Astrocyte (in vitro differentiated cells and primary cell): ENCODE data around the gene KRTAP9-1. TPM values are rescaled to one million over a fixed set of nuclear protein-coding genes. Genes with fewer than 3 reads are reported as not detected.

ENCODE experiments used
- DNase-seq: peaks from one replicate; pipeline ENCODE4 v3.0.0-alpha.2; 2010; ENCODE audit warnings: low read depth
- FAIRE-seq: peaks from 2 replicates; lab custom pipeline; 2011; peaks lifted over from hg19 to GRCh38; lab: Jason Lieb, UNC
- H2AFZ ChIP-seq: 2 replicates; pipeline ENCODE4 v1.6.0; 2012; ENCODE audit warnings: low read depth, low read length, inconsistent platforms
- H3K27ac ChIP-seq: 2 replicates; pipeline ENCODE4 v1.5.1; 2011; ENCODE audit warnings: low read depth, low read length, inconsistent platforms
- H3K27me3 ChIP-seq: 2 replicates; pipeline ENCODE4 v1.6.0; 2011; ENCODE audit warnings: low read length, inconsistent platforms; ENCODE audit not compliant: insufficient read depth
- H3K36me3 ChIP-seq: 2 replicates; pipeline ENCODE4 v1.5.1; 2011; ENCODE audit warnings: low read length, inconsistent platforms; ENCODE audit not compliant: insufficient read depth
- H3K4me1 ChIP-seq: 2 replicates; pipeline ENCODE4 v1.5.1; 2011; ENCODE audit warnings: low read length, inconsistent platforms; ENCODE audit not compliant: insufficient read depth
- H3K4me2 ChIP-seq: 2 replicates; pipeline ENCODE4 v1.6.0; 2012; ENCODE audit warnings: low read length, inconsistent platforms
- H3K4me3 ChIP-seq: 2 replicates; pipeline ENCODE4 v1.5.1; 2011; ENCODE audit warnings: low read depth, mild to moderate bottlenecking, low read length, inconsistent platforms; ENCODE audit not compliant: insufficient read depth
- H3K79me2 ChIP-seq: 2 replicates; pipeline ENCODE4 v1.6.0; 2012; ENCODE audit warnings: mild to moderate bottlenecking, low read length, inconsistent platforms; ENCODE audit not compliant: insufficient read depth
- H3K9ac ChIP-seq: 2 replicates; pipeline ENCODE4 v1.6.0; 2012; ENCODE audit warnings: mild to moderate bottlenecking, low read length, inconsistent platforms
- H3K9me3 ChIP-seq: 2 replicates; pipeline ENCODE4 v1.5.1; 2012; ENCODE audit warnings: low read depth, mild to moderate bottlenecking, low read length, inconsistent platforms; ENCODE audit not compliant: insufficient read depth
- H4K20me1 ChIP-seq: 2 replicates; pipeline ENCODE4 v1.6.0; 2012; ENCODE audit warnings: low read length, inconsistent platforms; ENCODE audit not compliant: insufficient read depth
- H3K27ac Mint-ChIP-seq: one replicate; pipeline ENCODE4 v1.8.0; 2021; ENCODE audit warnings: mild to moderate bottlenecking, mixed read lengths; ENCODE audit not compliant: unreplicated experiment
- H3K27me3 Mint-ChIP-seq: one replicate; pipeline ENCODE4 v1.8.0; 2021; ENCODE audit warnings: low read depth, mixed read lengths; ENCODE audit not compliant: unreplicated experiment
- H3K36me3 Mint-ChIP-seq: one replicate; pipeline ENCODE4 v1.8.0; 2021; ENCODE audit warnings: low read depth, mixed read lengths; ENCODE audit not compliant: unreplicated experiment
- H3K4me1 Mint-ChIP-seq: one replicate; pipeline ENCODE4 v1.8.0; 2021; ENCODE audit warnings: low read depth, mixed read lengths; ENCODE audit not compliant: unreplicated experiment
- H3K4me3 Mint-ChIP-seq: one replicate; pipeline ENCODE4 v1.8.0; 2021; ENCODE audit warnings: mild to moderate bottlenecking, moderate library complexity, mixed read lengths; ENCODE audit not compliant: unreplicated experiment
- H3K9me3 Mint-ChIP-seq: one replicate; pipeline ENCODE4 v1.8.0; 2021; ENCODE audit warnings: mild to moderate bottlenecking, mixed read lengths; ENCODE audit not compliant: unreplicated experiment
- EZH2 ChIP-seq: IDR thresholded peaks from 2 replicates; pipeline ENCODE4 v1.6.1; 2012; ENCODE audit warnings: mild to moderate bottlenecking, low read length, inconsistent platforms; ENCODE audit not compliant: insufficient read depth
- total RNA-seq: library from RNA; stranded (reverse); gene quantifications from 2 replicates; pipeline ENCODE4 v1.2.1, GENCODE V29; 2021
- TF ChIP-seq, protein P1 (sequence below): IDR thresholded peaks from 2 replicates; pipeline ENCODE4 v1.5.1; 2011; ENCODE audit warnings: low read depth, mild to moderate bottlenecking, inconsistent platforms, low read length, moderate library complexity; ENCODE audit not compliant: insufficient read depth

KRTAP9-1 gene
- total RNA-seq, 1 donor from 2014 or later: not detected

- Histone ChIP-seq H3K27ac (no peak overlapping the region), H3K79me2 (no peaks in the 10 kb centered on the region), H2AFZ (no peak overlapping the region), H3K4me3 (no peak overlapping the region), H3K9me3 (no peaks in the 10 kb centered on the region), H3K27me3 (no peaks in the 10 kb centered on the region), H3K4me2 (no peak overlapping the region), H3K9ac (no peak overlapping the region), H3K36me3 (no peaks in the 10 kb centered on the region), H4K20me1 (no peaks in the 10 kb centered on the region), H3K4me1 (no peaks in the 10 kb centered on the region)
- Mint-ChIP-seq H3K27ac (no peak overlapping the region), H3K4me3 (no peak overlapping the region), H3K4me1 (no peaks in the 10 kb centered on the region), H3K27me3 (peaks cover 9% of the 10 kb centered on the region), H3K36me3 (peaks cover 2% of the 10 kb centered on the region), H3K9me3 (peaks cover 2% of the 10 kb centered on the region)
- no peak for TF ChIP-seq EZH2
- TF ChIP-seq, protein P1, sequence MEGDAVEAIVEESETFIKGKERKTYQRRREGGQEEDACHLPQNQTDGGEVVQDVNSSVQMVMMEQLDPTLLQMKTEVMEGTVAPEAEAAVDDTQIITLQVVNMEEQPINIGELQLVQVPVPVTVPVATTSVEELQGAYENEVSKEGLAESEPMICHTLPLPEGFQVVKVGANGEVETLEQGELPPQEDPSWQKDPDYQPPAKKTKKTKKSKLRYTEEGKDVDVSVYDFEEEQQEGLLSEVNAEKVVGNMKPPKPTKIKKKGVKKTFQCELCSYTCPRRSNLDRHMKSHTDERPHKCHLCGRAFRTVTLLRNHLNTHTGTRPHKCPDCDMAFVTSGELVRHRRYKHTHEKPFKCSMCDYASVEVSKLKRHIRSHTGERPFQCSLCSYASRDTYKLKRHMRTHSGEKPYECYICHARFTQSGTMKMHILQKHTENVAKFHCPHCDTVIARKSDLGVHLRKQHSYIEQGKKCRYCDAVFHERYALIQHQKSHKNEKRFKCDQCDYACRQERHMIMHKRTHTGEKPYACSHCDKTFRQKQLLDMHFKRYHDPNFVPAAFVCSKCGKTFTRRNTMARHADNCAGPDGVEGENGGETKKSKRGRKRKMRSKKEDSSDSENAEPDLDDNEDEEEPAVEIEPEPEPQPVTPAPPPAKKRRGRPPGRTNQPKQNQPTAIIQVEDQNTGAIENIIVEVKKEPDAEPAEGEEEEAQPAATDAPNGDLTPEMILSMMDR: no peak
- no peak for DNase-seq
- no peak for FAIRE-seq
Observed at GRCh38 chr17:41163828-41164227, 25.9 kb upstream of the KRTAP9-1 start.

- peaks cover 2% of the 10 kb centered on the region for H3K36me3 Mint-ChIP-seq
- no peak for FAIRE-seq
Observed at GRCh38 chr17:41167561-41167960, 22.1 kb upstream of the KRTAP9-1 start.

DNA sequence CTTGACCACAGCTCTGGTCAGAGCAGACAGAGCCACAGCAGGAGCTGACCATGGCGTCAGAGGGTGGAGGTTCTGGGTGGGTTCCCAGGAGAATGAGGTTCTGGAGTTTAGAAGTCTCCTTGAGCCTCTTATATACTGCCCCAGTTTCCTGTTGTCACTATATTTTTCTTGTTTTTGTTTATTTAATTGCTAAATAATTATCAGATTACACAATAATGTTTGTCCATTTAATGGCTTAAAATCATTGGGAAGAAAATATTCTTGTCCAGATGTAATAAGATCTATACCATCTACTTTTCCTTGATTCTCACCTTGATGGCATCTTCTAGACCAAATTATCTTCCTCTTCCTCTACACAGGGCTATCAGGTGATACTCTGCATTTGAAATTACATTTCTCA is 21.6 kb upstream of the KRTAP9-1 start, which contains the start of gene KRTAP4-3:
Gene KRTAP4-3 (minus strand): TSS at position 101 of the 400 bp plus-strand sequence. CDS start 49 bp downstream, at position 52.
- FAIRE-seq (no peak), DNase-seq (no peak)
- no peaks in the 10 kb centered on the region for H3K4me1 Mint-ChIP-seq
- Histone ChIP-seq H3K27me3 (no peaks in the 10 kb centered on the region), H3K36me3 (no peaks in the 10 kb centered on the region), H4K20me1 (no peaks in the 10 kb centered on the region), H3K9me3 (no peaks in the 10 kb centered on the region), H3K4me2 (no peak within 1 kb of the TSS), H3K4me3 (no peak within 1 kb of the TSS), H2AFZ (no peak within 1 kb of the TSS), H3K27ac (no peak within 1 kb of the TSS), H3K9ac (no peak within 1 kb of the TSS), H3K4me1 (no peaks in the 10 kb centered on the region), H3K79me2 (no peaks in the 10 kb centered on the region)
- H3K4me3 Mint-ChIP-seq: no peak within 1 kb of the TSS
- H3K27ac Mint-ChIP-seq: no peak within 1 kb of the TSS
- H3K27me3 Mint-ChIP-seq: peaks cover 7% of the 10 kb centered on the region
- peaks cover 2% of the 10 kb centered on the region for H3K36me3 Mint-ChIP-seq
- H3K9me3 Mint-ChIP-seq: peaks cover 2% of the 10 kb centered on the region
- TF ChIP-seq, protein P1: no peak
- no peak for TF ChIP-seq EZH2

More at GRCh38 chr17:41167561-41167960, 22.1 kb upstream of the KRTAP9-1 start:
- no peak overlapping the region for H3K4me3 Mint-ChIP-seq
- Histone ChIP-seq H3K79me2 (no peaks in the 10 kb centered on the region), H3K4me1 (no peaks in the 10 kb centered on the region), H3K9ac (no peak overlapping the region), H3K27me3 (no peaks in the 10 kb centered on the region), H2AFZ (no peak overlapping the region), H3K4me3 (no peak overlapping the region), H4K20me1 (no peaks in the 10 kb centered on the region), H3K27ac (no peak overlapping the region), H3K4me2 (no peak overlapping the region), H3K9me3 (no peaks in the 10 kb centered on the region), H3K36me3 (no peaks in the 10 kb centered on the region)
- H3K27me3 Mint-ChIP-seq: peaks cover 7% of the 10 kb centered on the region
- H3K4me1 Mint-ChIP-seq: no peaks in the 10 kb centered on the region
- DNase-seq: no peak
- TF ChIP-seq, protein P1: no peak
- TF ChIP-seq EZH2: no peak
- H3K9me3 Mint-ChIP-seq: peaks cover 2% of the 10 kb centered on the region
- H3K27ac Mint-ChIP-seq: no peak overlapping the region
